Measurements from ENCODE around the gene LRRC8B.
"Not testable (repeated sequence)": the region's sequence is repeated elsewhere in the genome, so short reads cannot be mapped to it uniquely, and the experiment has no call there.

LRRC8B gene

GRCh38 chr1:89524369-89525168 is at the start of gene LRRC8B:
Gene LRRC8B, plus strand, starts transcription at chr1:89524829. Its CDS starts 57,822 bp downstream, at chr1:89582651.
- DNase-seq = peak; percentile 18 to 92 (median 88)

- DNase-seq = no peak
Measured at GRCh38 chr1:89475269-89475668, 49.4 kb upstream of the LRRC8B start.

- no peak for DNase-seq
Measured at GRCh38 chr1:89476072-89476471, 48.6 kb upstream of the LRRC8B start.

GRCh38 chr1:89483010-89483756 is 41.4 kb upstream of the LRRC8B start:
- peak in 11 of 14 donors; percentile 15 to 69 (median 25) for DNase-seq

GRCh38 chr1:89483757-89484077 is 40.9 kb upstream of the LRRC8B start:
- no peak for DNase-seq

- no peak for DNase-seq
Measured at GRCh38 chr1:89484092-89485038, 40.3 kb upstream of the LRRC8B start.

- no peak for DNase-seq
Measured at GRCh38 chr1:89487972-89488371, 36.7 kb upstream of the LRRC8B start.

- DNase-seq = peak in 1 of 14 donors; percentile 19
Measured at GRCh38 chr1:89489047-89489729, 35.4 kb upstream of the LRRC8B start.

GRCh38 chr1:89490389-89490788 is 34.2 kb upstream of the LRRC8B start:
- DNase-seq = no peak

- peak in 3 of 14 donors; percentile 15 to 56 (median 28) for DNase-seq
Measured at GRCh38 chr1:89499320-89499719, 25.3 kb upstream of the LRRC8B start.

GRCh38 chr1:89502042-89502441 is 22.6 kb upstream of the LRRC8B start:
- DNase-seq = no peak

GRCh38 chr1:89502895-89503294 is 21.7 kb upstream of the LRRC8B start:
- no peak for DNase-seq

GRCh38 chr1:89503690-89504089 is 20.9 kb upstream of the LRRC8B start:
- no peak for DNase-seq

GRCh38 chr1:89510061-89510460 is 14.6 kb upstream of the LRRC8B start:
- DNase-seq = not testable (repeated sequence)

GRCh38 chr1:89512996-89513720 is 11.5 kb upstream of the LRRC8B start:
- no peak for DNase-seq

- DNase-seq = no peak
Measured at GRCh38 chr1:89516055-89516454, 8.6 kb upstream of the LRRC8B start.

- DNase-seq = no peak
Measured at GRCh38 chr1:89518221-89518631, 6.4 kb upstream of the LRRC8B start.

- no peak for DNase-seq
Measured at GRCh38 chr1:89519779-89520358, 4.8 kb upstream of the LRRC8B start.

- not testable (repeated sequence) for DNase-seq
Measured at GRCh38 chr1:89521977-89522376, 2.7 kb upstream of the LRRC8B start.

- peak in 4 of 14 donors; percentile 25 to 57 (median 54) for DNase-seq
Measured at GRCh38 chr1:89523572-89524368, 859 bp upstream of the LRRC8B start.
